DOHH2 (cell line): ENCODE data around the gene RGS19.
"Not testable (repeated sequence)": the region's sequence is repeated elsewhere in the genome, so short reads cannot be mapped to it uniquely, and the experiment has no call there.

Source experiments
- H3F3A ChIP-seq: fragments of 200-600 bp; sonication (generic), shearing (Covaris generic); 2 replicates; pipeline ENCODE4 v1.6.0; 2016; ENCODE audit warnings: antibody characterized with exemption, mild to moderate bottlenecking; ENCODE audit not compliant: control insufficient read depth, insufficient read depth
- H3K27ac ChIP-seq: fragments of 200-600 bp; sonication (generic); 2 replicates; pipeline ENCODE4 v1.5.1; 2014; ENCODE audit warnings: low read depth, mild to moderate bottlenecking, low read length, moderate library complexity
- H3K27me3 ChIP-seq: fragments of 200-600 bp; sonication (generic); 2 replicates; pipeline ENCODE4 v1.6.1; 2014; ENCODE audit warnings: mild to moderate bottlenecking, low read length, mixed read lengths; ENCODE audit not compliant: control insufficient read depth
- H3K36me3 ChIP-seq: fragments of 200-600 bp; sonication (generic); 2 replicates; pipeline ENCODE4 v1.6.1; 2014; ENCODE audit warnings: mild to moderate bottlenecking, low read length, moderate library complexity, mixed read lengths; ENCODE audit not compliant: control insufficient read depth
- H3K4me1 ChIP-seq: fragments of 200-600 bp; sonication (generic); 2 replicates; pipeline ENCODE4 v1.6.1; 2014; ENCODE audit warnings: mild to moderate bottlenecking, low read length, mixed read lengths; ENCODE audit not compliant: control insufficient read depth
- H3K4me2 ChIP-seq: fragments of 200-600 bp; sonication (generic); 2 replicates; pipeline ENCODE4 v1.6.0; 2014; ENCODE audit warnings: mild to moderate bottlenecking, low read length, moderate library complexity
- H3K4me3 ChIP-seq: fragments of 200-600 bp; sonication (generic); 2 replicates; pipeline ENCODE4 v1.5.1; 2014; ENCODE audit warnings: mild to moderate bottlenecking, low read length, mixed read lengths
- H3K79me2 ChIP-seq: fragments of 200-600 bp; sonication (generic); 2 replicates; pipeline ENCODE4 v1.6.1; 2014; ENCODE audit warnings: mild to moderate bottlenecking, low read length, mixed read lengths; ENCODE audit not compliant: control insufficient read depth
- H3K9me2 ChIP-seq: fragments of 200-600 bp; sonication (generic); replicated peaks from 2 replicates; pipeline ENCODE4 v1.6.1; 2014; ENCODE audit warnings: mild to moderate bottlenecking, low read length, mixed read lengths; ENCODE audit not compliant: control insufficient read depth
- H3K9me3 ChIP-seq: fragments of 200-600 bp; sonication (generic); 2 replicates; pipeline ENCODE4 v1.6.1; 2014; ENCODE audit warnings: antibody characterized with exemption, low read length, mixed read lengths; ENCODE audit not compliant: control insufficient read depth, insufficient read depth
- H4K20me1 ChIP-seq: fragments of 200-600 bp; sonication (generic); 2 replicates; pipeline ENCODE4 v1.6.0; 2014; ENCODE audit warnings: low read depth, mild to moderate bottlenecking, antibody characterized with exemption, low read length, moderate library complexity; ENCODE audit not compliant: control insufficient read depth, insufficient read depth
- EZH2phosphoT487 ChIP-seq: fragments of 200-600 bp; sonication (generic); IDR thresholded peaks from 2 replicates; pipeline ENCODE4 v1.6.1; 2017; ENCODE audit warnings: borderline replicate concordance, mild to moderate bottlenecking, antibody characterized with exemption, low read length, moderate library complexity, mixed read lengths
- TF ChIP-seq, protein P1 (sequence below): fragments of 200-600 bp; sonication (generic); IDR thresholded peaks from one replicate; pipeline ENCODE4 v1.5.1; 2014; ENCODE audit warnings: antibody characterized with exemption, mild to moderate bottlenecking, low read depth, low read length; ENCODE audit not compliant: poor library complexity, severe bottlenecking

Gene RGS19

GRCh38 chr20:64091770-64092169 is 12.5 kb upstream of the RGS19 start:
- Histone ChIP-seq H3K4me1 (no peaks in the 10 kb centered on the region), H3K9me3 (peaks cover 11% of the 10 kb centered on the region; the same call in 1 of the 2 replicates), H3K27ac (no peak overlapping the region), H4K20me1 (no peaks in the 10 kb centered on the region), H3K4me3 (no peak overlapping the region), H3K27me3 (peaks cover 3% of the 10 kb centered on the region; the same call in 1 of the 2 replicates), H3K4me2 (no peak overlapping the region), H3K36me3 (no peaks in the 10 kb centered on the region), H3K79me2 (no peaks in the 10 kb centered on the region), H3K9me2 (no peaks in the 10 kb centered on the region), H3F3A (no peaks in the 10 kb centered on the region)
- TF ChIP-seq, protein P1, sequence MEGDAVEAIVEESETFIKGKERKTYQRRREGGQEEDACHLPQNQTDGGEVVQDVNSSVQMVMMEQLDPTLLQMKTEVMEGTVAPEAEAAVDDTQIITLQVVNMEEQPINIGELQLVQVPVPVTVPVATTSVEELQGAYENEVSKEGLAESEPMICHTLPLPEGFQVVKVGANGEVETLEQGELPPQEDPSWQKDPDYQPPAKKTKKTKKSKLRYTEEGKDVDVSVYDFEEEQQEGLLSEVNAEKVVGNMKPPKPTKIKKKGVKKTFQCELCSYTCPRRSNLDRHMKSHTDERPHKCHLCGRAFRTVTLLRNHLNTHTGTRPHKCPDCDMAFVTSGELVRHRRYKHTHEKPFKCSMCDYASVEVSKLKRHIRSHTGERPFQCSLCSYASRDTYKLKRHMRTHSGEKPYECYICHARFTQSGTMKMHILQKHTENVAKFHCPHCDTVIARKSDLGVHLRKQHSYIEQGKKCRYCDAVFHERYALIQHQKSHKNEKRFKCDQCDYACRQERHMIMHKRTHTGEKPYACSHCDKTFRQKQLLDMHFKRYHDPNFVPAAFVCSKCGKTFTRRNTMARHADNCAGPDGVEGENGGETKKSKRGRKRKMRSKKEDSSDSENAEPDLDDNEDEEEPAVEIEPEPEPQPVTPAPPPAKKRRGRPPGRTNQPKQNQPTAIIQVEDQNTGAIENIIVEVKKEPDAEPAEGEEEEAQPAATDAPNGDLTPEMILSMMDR: no peak
- TF ChIP-seq EZH2phosphoT487: no peak

DNA sequence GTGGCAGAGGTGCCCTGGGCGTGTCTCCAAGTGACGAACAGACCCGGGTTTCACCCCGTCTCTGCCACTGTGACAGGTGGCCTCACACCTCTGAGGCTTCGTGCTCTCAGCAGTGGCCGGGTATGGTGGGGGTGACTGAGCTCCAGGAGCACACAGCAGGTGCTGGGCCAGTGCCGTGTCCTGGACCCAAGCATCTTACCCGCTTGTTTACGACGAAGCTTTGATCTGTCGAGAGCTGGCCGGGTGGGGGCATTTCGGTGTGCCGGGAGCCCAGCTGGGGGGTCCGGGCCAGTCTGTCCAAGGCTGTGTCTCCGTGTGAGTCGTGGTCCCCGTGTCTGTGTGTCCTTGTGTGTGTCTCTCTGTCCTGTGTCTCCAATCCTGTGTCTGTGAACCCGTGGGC is 12.0 kb upstream of the RGS19 start:
- Histone ChIP-seq H3K9me2 (no peaks in the 10 kb centered on the region), H3K27ac (no peak overlapping the region), H4K20me1 (no peaks in the 10 kb centered on the region), H3K27me3 (peaks cover 3% of the 10 kb centered on the region; the same call in 1 of the 2 replicates), H3K4me3 (no peak overlapping the region), H3K36me3 (no peaks in the 10 kb centered on the region), H3K4me2 (no peak overlapping the region), H3K4me1 (no peaks in the 10 kb centered on the region), H3K79me2 (no peaks in the 10 kb centered on the region), H3F3A (no peaks in the 10 kb centered on the region), H3K9me3 (peaks cover 9% of the 10 kb centered on the region; the same call in 1 of the 2 replicates)
- no peak for TF ChIP-seq EZH2phosphoT487
- TF ChIP-seq, protein P1: no peak

DNA sequence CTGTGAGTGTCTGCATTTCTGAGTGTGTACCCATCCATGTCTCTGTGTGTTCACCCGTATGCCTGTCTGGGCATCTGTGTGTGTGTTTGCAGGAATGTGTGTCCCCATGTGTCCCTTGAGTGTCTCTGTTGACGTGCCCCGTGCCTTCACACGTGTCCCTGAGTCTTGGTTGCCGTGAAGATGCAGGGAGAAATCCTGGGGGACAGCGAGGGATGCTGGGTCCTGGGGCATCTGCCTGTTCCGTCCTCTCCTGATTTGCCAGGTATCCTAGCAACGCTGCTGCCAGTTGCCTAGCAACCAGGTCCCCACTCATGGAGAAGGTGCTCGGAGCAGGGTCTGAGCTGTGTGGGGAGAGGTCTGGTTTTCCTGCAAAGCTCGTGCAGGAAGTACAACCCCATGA is 10.8 kb upstream of the RGS19 start:
- Histone ChIP-seq H3K27me3 (peaks cover 4% of the 10 kb centered on the region; the same call in 1 of the 2 replicates), H4K20me1 (no peaks in the 10 kb centered on the region), H3K36me3 (no peaks in the 10 kb centered on the region), H3K9me2 (no peaks in the 10 kb centered on the region), H3K79me2 (no peaks in the 10 kb centered on the region), H3K4me1 (no peaks in the 10 kb centered on the region), H3K9me3 (peaks cover 7% of the 10 kb centered on the region; the same call in 1 of the 2 replicates), H3K4me3 (no peak overlapping the region), H3F3A (no peaks in the 10 kb centered on the region), H3K27ac (no peak overlapping the region), H3K4me2 (no peak overlapping the region)
- TF ChIP-seq EZH2phosphoT487: no peak
- TF ChIP-seq, protein P1: no peak

DNA sequence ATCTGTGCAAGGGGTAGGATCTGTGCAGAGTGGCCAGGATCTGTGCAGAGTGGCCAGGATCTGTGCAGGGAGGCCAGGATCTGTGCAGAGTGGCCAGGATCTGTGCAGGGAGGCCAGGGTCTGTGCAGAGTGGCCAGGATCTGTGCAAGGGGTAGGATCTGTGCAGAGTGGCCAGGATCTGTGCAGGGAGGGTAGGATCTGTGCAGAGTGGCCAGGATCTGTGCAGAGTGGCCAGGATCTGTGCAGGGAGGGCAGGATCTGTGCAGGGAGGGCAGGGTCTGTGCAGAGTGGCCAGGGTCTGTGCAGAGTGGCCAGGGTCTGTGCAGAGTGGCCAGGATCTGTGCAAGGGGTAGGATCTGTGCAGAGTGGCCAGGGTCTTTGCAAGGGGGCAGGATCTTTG is 9.3 kb upstream of the RGS19 start:
- H3K27me3 ChIP-seq: peaks cover 20% of the 10 kb centered on the region
- H4K20me1 ChIP-seq, H3F3A ChIP-seq: not testable (repeated sequence)

GRCh38 chr20:64087226-64087825 is 8.0 kb upstream of the RGS19 start:
- not testable (repeated sequence) for H4K20me1 ChIP-seq, H3K79me2 ChIP-seq, H3F3A ChIP-seq, H3K4me2 ChIP-seq, H3K36me3 ChIP-seq, H3K27ac ChIP-seq, H3K9me2 ChIP-seq, H3K4me3 ChIP-seq, H3K9me3 ChIP-seq
- Histone ChIP-seq H3K4me1 (peaks cover 13% of the 10 kb centered on the region), H3K27me3 (peaks cover 26% of the 10 kb centered on the region)

More for the DNA sequence above, 9.3 kb upstream of the RGS19 start:
- H3K27ac ChIP-seq, H3K9me2 ChIP-seq, H3K4me1 ChIP-seq, H3K4me3 ChIP-seq, H3K79me2 ChIP-seq, H3K9me3 ChIP-seq, H3K36me3 ChIP-seq, H3K4me2 ChIP-seq: not testable (repeated sequence)
